Panc1 (cell line): ENCODE measurements around the gene ZBTB18.

Experiments
- CTCF ChIP-seq: fragments of 450-650 bp; IDR thresholded peaks from 2 replicates; pipeline ENCODE4 v1.5.1; 2017; ENCODE audit warnings: mild to moderate bottlenecking
- POLR2AphosphoS5 ChIP-seq: IDR thresholded peaks from 2 replicates; pipeline ENCODE4 v1.6.1; 2012; ENCODE audit warnings: mild to moderate bottlenecking, low read depth, low read length, moderate library complexity
- REST ChIP-seq, 2 experiments: IDR thresholded peaks; 2 replicates each; pipeline ENCODE4 v1.6.1; 2011 to 2012; ENCODE audit warnings: low read depth in 2 of 2, control low read depth in 1 of 2, low read length in 1 of 2, mild to moderate bottlenecking in 1 of 2, moderate library complexity in 1 of 2; ENCODE audit not compliant: insufficient read depth in 1 of 2
- TCF7L2 ChIP-seq: IDR thresholded peaks from 2 replicates; pipeline ENCODE4 v1.6.1; 2011; ENCODE audit warnings: mild to moderate bottlenecking, low read depth, low read length, inconsistent platforms

- TF ChIP-seq CTCF (no peak), REST (IDR thresholded peaks at IDR 0.05; ENCODE audit: insufficient read depth in 1 of 2, low read depth in 2 of 2, low read length in 1 of 2) (no peak), POLR2AphosphoS5 (no peak), TCF7L2 (no peak)
Observed at GRCh38 chr1:244092964-244093638, 42.0 kb downstream of the ZBTB18 start.
